PFSK-1 (cell line): Measurements from ENCODE around the gene DDOST.

Experiments
- FOXP2 ChIP-seq: optimal IDR thresholded peaks from 2 replicates; pipeline ENCODE3; 2011; ENCODE audit warnings: borderline replicate concordance, control low read depth, inconsistent platforms; ENCODE audit not compliant: insufficient read depth; ENCODE audit errors: extremely low read length, extremely low read depth
- POLR2AphosphoS5 ChIP-seq: IDR thresholded peaks from 2 replicates; pipeline ENCODE4 v1.6.1; 2012; ENCODE audit warnings: low read depth, mild to moderate bottlenecking, control low read depth, low read length, moderate library complexity
- SIN3A ChIP-seq: IDR thresholded peaks from 2 replicates; pipeline ENCODE4 v1.6.1; 2012; ENCODE audit warnings: mild to moderate bottlenecking, low read length, moderate library complexity, borderline replicate concordance; ENCODE audit not compliant: insufficient read depth
- TAF1 ChIP-seq: IDR thresholded peaks from 2 replicates; pipeline ENCODE4 v1.6.1; 2012; ENCODE audit warnings: low read length, control low read depth, borderline replicate concordance; ENCODE audit not compliant: insufficient read depth
- TF ChIP-seq, protein P1 (sequence below), 2 experiments: IDR thresholded peaks; 2 replicates each; pipeline versions ENCODE4 v1.6.1 to v1.8.0; 2011 to 2012; ENCODE audit warnings: low read depth in 2 of 2, low read length in 2 of 2, control low read depth in 1 of 2, inconsistent platforms in 1 of 2, mild to moderate bottlenecking in 1 of 2, moderate library complexity in 1 of 2; ENCODE audit not compliant: insufficient read depth in 1 of 2

The DDOST gene

DNA sequence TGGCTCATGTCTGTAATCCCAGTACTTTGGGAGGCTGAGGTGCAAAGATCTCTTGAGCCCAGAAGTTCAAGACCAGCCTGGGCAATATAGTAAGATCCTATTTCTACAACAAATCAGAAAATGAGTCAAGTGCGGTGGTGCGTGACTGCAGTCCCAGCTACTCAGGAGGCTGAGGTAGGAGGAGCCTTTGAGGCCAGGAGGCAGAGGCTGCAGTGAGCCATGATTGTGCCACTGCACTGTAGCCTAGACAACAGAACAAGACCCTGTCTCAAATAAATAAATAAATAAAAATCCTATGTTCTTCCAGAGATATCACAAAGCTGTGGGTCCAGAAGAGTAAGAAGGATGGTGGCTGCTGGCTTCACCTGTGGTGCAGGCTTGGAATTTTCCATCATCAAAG lies 50.2 kb downstream of the DDOST start:
- no peak for TF ChIP-seq SIN3A
- TF ChIP-seq, protein P1, sequence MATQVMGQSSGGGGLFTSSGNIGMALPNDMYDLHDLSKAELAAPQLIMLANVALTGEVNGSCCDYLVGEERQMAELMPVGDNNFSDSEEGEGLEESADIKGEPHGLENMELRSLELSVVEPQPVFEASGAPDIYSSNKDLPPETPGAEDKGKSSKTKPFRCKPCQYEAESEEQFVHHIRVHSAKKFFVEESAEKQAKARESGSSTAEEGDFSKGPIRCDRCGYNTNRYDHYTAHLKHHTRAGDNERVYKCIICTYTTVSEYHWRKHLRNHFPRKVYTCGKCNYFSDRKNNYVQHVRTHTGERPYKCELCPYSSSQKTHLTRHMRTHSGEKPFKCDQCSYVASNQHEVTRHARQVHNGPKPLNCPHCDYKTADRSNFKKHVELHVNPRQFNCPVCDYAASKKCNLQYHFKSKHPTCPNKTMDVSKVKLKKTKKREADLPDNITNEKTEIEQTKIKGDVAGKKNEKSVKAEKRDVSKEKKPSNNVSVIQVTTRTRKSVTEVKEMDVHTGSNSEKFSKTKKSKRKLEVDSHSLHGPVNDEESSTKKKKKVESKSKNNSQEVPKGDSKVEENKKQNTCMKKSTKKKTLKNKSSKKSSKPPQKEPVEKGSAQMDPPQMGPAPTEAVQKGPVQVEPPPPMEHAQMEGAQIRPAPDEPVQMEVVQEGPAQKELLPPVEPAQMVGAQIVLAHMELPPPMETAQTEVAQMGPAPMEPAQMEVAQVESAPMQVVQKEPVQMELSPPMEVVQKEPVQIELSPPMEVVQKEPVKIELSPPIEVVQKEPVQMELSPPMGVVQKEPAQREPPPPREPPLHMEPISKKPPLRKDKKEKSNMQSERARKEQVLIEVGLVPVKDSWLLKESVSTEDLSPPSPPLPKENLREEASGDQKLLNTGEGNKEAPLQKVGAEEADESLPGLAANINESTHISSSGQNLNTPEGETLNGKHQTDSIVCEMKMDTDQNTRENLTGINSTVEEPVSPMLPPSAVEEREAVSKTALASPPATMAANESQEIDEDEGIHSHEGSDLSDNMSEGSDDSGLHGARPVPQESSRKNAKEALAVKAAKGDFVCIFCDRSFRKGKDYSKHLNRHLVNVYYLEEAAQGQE (IDR thresholded peaks at IDR 0.05; ENCODE audit: insufficient read depth in 1 of 2, low read depth in 2 of 2, low read length in 2 of 2) = no peak
- TF ChIP-seq TAF1 = no peak
- no peak for TF ChIP-seq FOXP2
- TF ChIP-seq POLR2AphosphoS5 = no peak

DNA sequence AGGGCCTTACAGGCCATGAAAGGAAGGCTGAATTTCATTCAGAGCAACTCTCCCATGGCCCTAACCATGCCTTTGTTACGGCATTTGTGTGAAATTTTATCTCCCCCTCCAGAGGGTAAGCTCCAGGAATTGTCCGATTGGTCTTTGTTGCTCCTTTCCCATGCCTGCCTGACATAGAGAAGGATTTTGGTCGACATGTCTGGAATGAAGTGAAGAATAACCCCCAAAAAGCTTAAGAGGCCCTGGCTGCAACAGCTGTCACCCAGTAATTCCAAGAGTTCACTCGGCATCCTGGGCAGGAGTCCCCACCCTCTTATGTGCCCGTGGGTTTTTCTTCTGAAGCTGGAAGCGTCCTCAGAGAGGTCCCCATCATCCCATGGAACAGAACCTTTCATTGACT lies 51.6 kb downstream of the DDOST start:
- no peak for TF ChIP-seq TAF1
- no peak for TF ChIP-seq POLR2AphosphoS5
- TF ChIP-seq, protein P1 (IDR thresholded peaks at IDR 0.05; ENCODE audit: insufficient read depth in 1 of 2, low read depth in 2 of 2, low read length in 2 of 2) = no peak
- no peak for TF ChIP-seq SIN3A
- no peak for TF ChIP-seq FOXP2

DNA sequence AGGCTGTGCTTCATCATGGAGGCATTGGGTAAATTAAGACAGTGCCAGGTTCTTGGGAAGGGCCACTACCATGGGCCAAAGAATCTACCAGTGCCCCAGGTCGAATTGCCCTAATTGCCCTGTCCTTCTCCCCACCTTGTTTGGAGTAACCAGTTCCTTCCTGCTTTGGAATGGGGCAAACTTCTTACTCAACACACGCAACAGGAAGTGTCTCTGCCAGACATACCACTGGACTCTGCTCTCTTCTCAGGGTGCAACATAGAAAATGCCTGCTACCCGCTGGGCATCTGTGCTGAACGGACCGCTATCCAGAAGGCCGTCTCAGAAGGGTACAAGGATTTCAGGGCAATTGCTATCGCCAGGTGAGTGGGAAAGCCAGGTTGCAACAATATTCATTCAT lies 56.5 kb downstream of the DDOST start:
- TF ChIP-seq POLR2AphosphoS5 = no peak
- no peak for TF ChIP-seq SIN3A
- TF ChIP-seq, protein P1 (IDR thresholded peaks at IDR 0.05; ENCODE audit: insufficient read depth in 1 of 2, low read depth in 2 of 2, low read length in 2 of 2) = no peak
- no peak for TF ChIP-seq FOXP2
- TF ChIP-seq TAF1 = no peak

DNA sequence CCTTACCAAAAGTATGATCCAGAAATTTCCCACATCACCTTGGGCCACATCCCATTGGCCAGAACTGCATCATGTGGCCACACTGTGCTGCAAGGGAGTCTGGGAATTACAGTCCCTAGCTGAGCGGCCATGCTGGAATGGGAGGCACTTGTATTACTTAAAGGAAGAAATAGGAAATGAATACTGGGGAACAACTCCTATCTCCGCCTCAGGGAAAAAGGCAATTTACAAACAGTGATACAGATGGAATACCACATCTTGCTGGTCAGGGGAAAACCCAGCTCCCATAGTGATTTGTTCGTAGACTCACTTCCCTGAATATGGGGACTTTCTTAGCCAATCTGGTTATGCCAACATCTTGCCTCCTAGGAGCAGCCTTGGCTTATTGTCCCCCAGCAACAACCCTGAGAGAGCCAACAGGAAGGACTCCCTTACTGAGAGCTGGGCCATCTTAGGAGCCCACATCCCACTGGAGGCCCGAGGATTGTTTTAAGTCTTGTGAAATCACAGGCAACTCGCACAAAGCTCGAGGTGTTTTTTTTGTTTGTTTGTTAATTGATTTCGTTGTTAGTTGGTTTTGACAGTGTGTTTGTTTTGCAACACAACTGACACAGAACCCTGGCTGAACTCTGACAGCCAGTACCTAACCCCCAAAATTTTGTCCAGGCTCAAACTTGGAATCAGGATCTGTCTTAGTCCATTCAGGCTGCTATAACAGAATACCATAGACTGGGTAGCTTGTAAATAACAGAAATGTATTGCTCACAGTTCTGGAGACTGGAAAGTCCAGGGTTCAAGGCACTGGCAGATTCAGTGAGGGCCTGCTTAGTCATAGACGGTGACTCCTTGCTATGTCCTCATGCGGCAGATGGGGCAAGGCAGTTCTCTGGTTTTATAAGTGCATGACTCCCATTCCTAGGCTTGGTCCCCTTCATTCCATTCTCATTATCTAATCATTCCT lies 57.4 kb downstream of the DDOST start:
- TF ChIP-seq, protein P1 (IDR thresholded peaks at IDR 0.05; ENCODE audit: insufficient read depth in 1 of 2, low read depth in 2 of 2, low read length in 2 of 2) = no peak
- TF ChIP-seq SIN3A (no peak), TAF1 (no peak), FOXP2 (no peak), POLR2AphosphoS5 (no peak)
